ENCODE measurements around the gene IGSF10. TPM values are rescaled to one million over a fixed set of nuclear protein-coding genes. Genes with fewer than 3 reads are reported as not detected.

IGSF10 gene
- total and polyA plus RNA-seq, 4 donors = 6.8 to 62.9 (median 20.5) TPM

- no peak for DNase-seq
- peaks cover 0 to 2% (median 0%) of the 10 kb centered on the region in 4 donors for H3K9me3 ChIP-seq (ENCODE audit: control insufficient read depth in 4 of 4, insufficient read depth in 3 of 4, low read length in 3 of 4)
- ATAC-seq (ENCODE audit: insufficient read depth, low FRiP score) = no peak
- no peaks in the 10 kb centered on the region for H3K36me3 ChIP-seq (ENCODE audit: control insufficient read depth in 4 of 4, insufficient read depth in 4 of 4, low read length in 4 of 4)
- WGBS, 2 donors = 84 to 95% methylated on average over 2 of the region's 2 CpGs
- H3K27me3 ChIP-seq (ENCODE audit: control insufficient read depth in 3 of 3, insufficient read depth in 3 of 3, low read length in 2 of 3) = no peaks in the 10 kb centered on the region
- no peak overlapping the region for H3K27ac ChIP-seq (ENCODE audit: low read depth in 1 of 2, low read length in 1 of 2)
- TF ChIP-seq CTCF (IDR thresholded peaks at IDR 0.05; ENCODE audit: control extremely low read depth, extremely low read depth) = no peak
- no peak overlapping the region for H3K4me3 ChIP-seq
- H3K4me1 ChIP-seq (ENCODE audit: control insufficient read depth in 5 of 5, insufficient read depth in 5 of 5, low read length in 5 of 5) = peaks cover 0 to 16% (median 6%) of the 10 kb centered on the region in 5 donors
- no peak overlapping the region for H3K9ac ChIP-seq (ENCODE audit: insufficient read depth in 1 of 2, low read length in 2 of 2)
Observed at GRCh38 chr3:151480492-151480891, 19.6 kb upstream of the IGSF10 start.

GRCh38 chr3:151479452-151479851, 18.6 kb upstream of the IGSF10 start:
- H3K4me1 ChIP-seq (ENCODE audit: control insufficient read depth in 5 of 5, insufficient read depth in 5 of 5, low read length in 5 of 5) = peaks cover 0 to 16% (median 6%) of the 10 kb centered on the region in 5 donors
- no peak for TF ChIP-seq CTCF (IDR thresholded peaks at IDR 0.05; ENCODE audit: control extremely low read depth, extremely low read depth)
- H3K9me3 ChIP-seq (ENCODE audit: control insufficient read depth in 4 of 4, insufficient read depth in 3 of 4, low read length in 3 of 4) = peaks cover 0 to 2% (median 0%) of the 10 kb centered on the region in 4 donors
- ATAC-seq (ENCODE audit: insufficient read depth, low FRiP score) (no peak), DNase-seq (peak in 1 of 3 donors; percentile 54)
- H3K36me3 ChIP-seq (ENCODE audit: control insufficient read depth in 4 of 4, insufficient read depth in 4 of 4, low read length in 4 of 4) = no peaks in the 10 kb centered on the region
- WGBS, 2 donors = 26 to 33% methylated on average over 1 of the region's 1 CpG
- H3K4me3 ChIP-seq = no peak overlapping the region
- no peak overlapping the region for H3K27ac ChIP-seq (ENCODE audit: low read depth in 1 of 2, low read length in 1 of 2)
- H3K27me3 ChIP-seq (ENCODE audit: control insufficient read depth in 3 of 3, insufficient read depth in 3 of 3, low read length in 2 of 3) = no peaks in the 10 kb centered on the region
- no peak overlapping the region for H3K9ac ChIP-seq (ENCODE audit: insufficient read depth in 1 of 2, low read length in 2 of 2)

GRCh38 chr3:151478335-151478697, 17.5 kb upstream of the IGSF10 start:
- DNase-seq (peak in 1 of 3 donors; percentile 63), ATAC-seq (ENCODE audit: insufficient read depth, low FRiP score) (no peak)
- Histone ChIP-seq H3K9ac (ENCODE audit: insufficient read depth in 1 of 2, low read length in 2 of 2) (no peak overlapping the region), H3K4me1 (ENCODE audit: control insufficient read depth in 5 of 5, insufficient read depth in 5 of 5, low read length in 5 of 5) (peaks cover 0 to 16% (median 6%) of the 10 kb centered on the region in 5 donors), H3K4me3 (no peak overlapping the region), H3K27me3 (ENCODE audit: control insufficient read depth in 3 of 3, insufficient read depth in 3 of 3, low read length in 2 of 3) (no peaks in the 10 kb centered on the region), H3K36me3 (ENCODE audit: control insufficient read depth in 4 of 4, insufficient read depth in 4 of 4, low read length in 4 of 4) (no peaks in the 10 kb centered on the region), H3K9me3 (ENCODE audit: control insufficient read depth in 4 of 4, insufficient read depth in 3 of 4, low read length in 3 of 4) (no peaks in the 10 kb centered on the region), H3K27ac (ENCODE audit: low read depth in 1 of 2, low read length in 1 of 2) (no peak overlapping the region)
- 70 to 81% methylated on average over 1 of the region's 1 CpG for WGBS, 2 donors
- TF ChIP-seq CTCF (IDR thresholded peaks at IDR 0.05; ENCODE audit: control extremely low read depth, extremely low read depth) = no peak

Data from lung (tissue), 12 donors.